Hematopoietic multipotent progenitor cell treated with erythropoietin and hydrocortisone succinate and interleukin-3 and kit ligand, for 15 days (in vitro differentiated cells): Measurements from ENCODE around the gene PDLIM5.
A peak's percentile ranks its signal among the peaks of the same experiment; 100 is the strongest.
"Not testable (repeated sequence)": the region's sequence is repeated elsewhere in the genome, so short reads cannot be mapped to it uniquely, and the experiment has no call there.

Source experiments
- DNase-seq: peaks from one replicate; pipeline ENCODE4 v3.0.0-alpha.2; 2015; ENCODE audit warnings: low spot score

The PDLIM5 gene

GRCh38 chr4:94598758-94599157, 147.0 kb downstream of the PDLIM5 start:
- DNase-seq, result no peak

GRCh38 chr4:94603170-94603747, 151.5 kb downstream of the PDLIM5 start:
- DNase-seq, result no peak

GRCh38 chr4:94605241-94605805, 153.6 kb downstream of the PDLIM5 start:
- DNase-seq, result no peak

GRCh38 chr4:94610145-94610544, 158.4 kb downstream of the PDLIM5 start:
- DNase-seq, result no peak

- DNase-seq, result no peak
These were observed 161.5 kb downstream of the PDLIM5 start for GRCh38 chr4:94613248-94613647.

DNA sequence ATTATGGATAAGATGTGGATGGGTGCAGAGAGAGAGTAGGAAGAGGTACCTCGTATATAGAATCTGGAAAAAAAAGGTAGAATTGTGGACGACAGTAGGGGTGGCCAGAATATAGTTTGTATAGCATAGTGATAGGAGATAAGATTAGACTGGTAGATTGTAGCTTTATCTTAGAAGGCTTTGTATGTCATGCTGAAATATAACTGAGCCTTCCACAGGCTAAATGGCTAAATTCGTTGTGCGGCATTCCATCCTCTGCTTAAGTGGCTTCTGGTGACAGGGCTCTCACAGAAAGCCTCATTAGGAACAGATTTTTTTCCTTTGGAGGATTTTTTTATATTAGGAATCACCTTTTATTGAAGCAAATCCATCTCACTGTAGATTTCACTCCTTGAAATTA, 163.7 kb downstream of the PDLIM5 start:
- DNase-seq, result no peak

DNA sequence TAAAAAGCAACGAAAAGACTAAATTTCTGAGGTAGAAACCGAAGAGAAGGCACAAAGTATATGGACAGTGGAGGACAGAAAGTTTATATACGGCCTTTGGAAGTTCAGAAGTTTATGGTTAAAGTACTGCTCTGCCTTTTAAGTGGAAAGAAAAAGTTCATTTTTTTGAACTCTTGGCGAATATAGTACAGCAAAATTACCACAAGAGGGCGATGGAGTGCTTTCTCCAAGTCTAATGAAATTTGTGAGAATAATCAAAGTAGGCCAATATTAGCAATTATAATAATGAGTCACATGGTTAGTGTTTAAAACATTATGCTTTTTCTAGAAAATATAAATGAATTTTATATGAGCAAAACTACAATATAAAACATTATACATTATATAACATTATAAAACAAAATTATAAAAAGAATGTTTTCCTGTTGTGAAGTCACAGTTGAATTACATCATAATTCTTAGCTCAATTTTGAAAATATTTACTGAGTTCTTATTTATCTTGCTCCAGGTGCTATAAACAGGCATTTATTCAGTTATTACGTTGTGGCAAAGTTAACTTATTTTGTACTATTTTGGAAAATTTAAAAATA, 169.8 kb downstream of the PDLIM5 start:
- peak; percentile 52 for DNase-seq

DNA sequence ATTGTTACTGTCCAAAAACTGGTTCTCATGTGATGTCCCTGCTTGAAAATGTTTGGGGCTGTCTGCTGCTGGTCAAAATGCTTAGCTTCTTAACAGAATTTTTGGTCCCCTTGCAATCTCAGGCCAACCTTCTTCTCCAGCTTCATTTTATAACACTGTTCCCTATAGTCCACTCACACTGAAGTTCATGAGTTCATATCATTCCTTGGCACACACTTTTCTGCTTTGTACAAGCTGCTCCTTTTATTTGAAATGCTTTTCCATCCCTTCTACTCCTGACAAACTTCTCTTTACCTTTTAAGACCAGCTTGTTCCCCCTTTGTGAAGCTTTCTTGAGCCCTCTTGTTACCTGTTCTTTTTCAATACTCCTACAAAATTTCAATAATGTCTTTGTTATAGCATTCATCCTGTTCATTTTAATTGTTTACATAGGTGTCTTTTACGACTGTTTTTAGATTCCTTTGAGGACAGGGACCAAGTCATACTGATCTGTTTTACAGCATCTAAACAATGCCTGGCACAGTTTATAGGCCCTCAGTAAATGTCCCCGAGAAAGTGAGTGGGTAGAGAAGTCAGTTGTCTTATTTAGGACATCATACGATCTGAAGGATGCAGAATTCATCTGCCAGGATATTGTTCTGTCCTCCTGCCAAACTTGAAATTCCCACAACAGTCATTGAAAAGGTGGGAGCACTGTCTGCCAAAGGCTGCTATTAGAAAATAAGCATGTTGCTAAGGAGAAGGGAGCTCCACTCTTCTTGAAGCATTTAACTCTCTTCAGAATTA, 171.6 kb downstream of the PDLIM5 start:
- DNase-seq, result no peak

- DNase-seq, result no peak
These were observed 175.2 kb downstream of the PDLIM5 start for GRCh38 chr4:94626942-94627341.

- DNase-seq, result not testable (repeated sequence)
These were observed 177.3 kb downstream of the PDLIM5 start for GRCh38 chr4:94629058-94629457.

- DNase-seq, result no peak
These were observed 178.1 kb downstream of the PDLIM5 start for GRCh38 chr4:94629837-94630236.

- no peak for DNase-seq
These were observed 182.5 kb downstream of the PDLIM5 start for GRCh38 chr4:94634271-94634670.

DNA sequence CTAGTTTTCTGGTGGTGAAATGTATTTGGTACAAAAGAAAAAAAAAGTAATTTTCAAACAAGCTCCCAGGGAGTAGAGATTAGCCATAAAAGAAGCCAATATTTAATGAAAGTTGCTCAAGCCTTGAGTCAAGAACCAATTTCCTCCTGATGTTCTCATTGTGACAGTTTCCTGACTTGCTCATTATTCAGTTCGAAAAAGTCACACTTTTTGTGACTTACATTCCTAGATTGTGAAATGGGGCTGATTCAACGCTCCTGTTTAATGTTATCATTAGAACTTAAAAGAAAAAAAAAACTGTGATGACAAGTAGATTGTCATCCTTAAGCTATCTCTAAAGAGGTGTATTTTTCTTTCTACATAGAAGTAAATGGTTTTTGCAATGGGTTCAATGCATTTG, 183.4 kb downstream of the PDLIM5 start:
- no peak for DNase-seq

DNA sequence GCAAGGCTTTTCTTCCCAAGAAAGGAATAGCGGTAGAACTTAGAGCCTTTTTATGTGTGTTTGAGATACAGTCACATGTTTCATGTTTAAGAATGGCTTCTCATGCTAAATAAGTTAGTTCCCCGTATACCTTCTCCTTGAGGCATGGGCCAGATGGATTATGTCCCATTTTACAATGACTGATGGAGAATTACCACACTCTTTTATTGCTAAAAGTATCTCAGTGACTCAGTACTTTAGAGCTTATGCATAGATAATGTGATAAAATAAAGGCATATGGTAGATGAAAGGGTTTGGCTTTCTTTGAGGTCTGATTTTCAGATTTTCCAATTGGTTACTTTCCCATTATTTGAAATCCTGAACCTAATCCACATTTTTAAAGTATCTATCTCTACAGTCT, 184.3 kb downstream of the PDLIM5 start:
- DNase-seq, result no peak

GRCh38 chr4:94639298-94639697, 187.6 kb downstream of the PDLIM5 start:
- no peak for DNase-seq

- DNase-seq, result no peak
These were observed 188.4 kb downstream of the PDLIM5 start for GRCh38 chr4:94640151-94640550.

- no peak for DNase-seq
These were observed 190.2 kb downstream of the PDLIM5 start for GRCh38 chr4:94641702-94642560.

- no peak for DNase-seq
These were observed 190.8 kb downstream of the PDLIM5 start for GRCh38 chr4:94642561-94642866.

GRCh38 chr4:94648699-94649098, 197.0 kb downstream of the PDLIM5 start:
- no peak for DNase-seq

- no peak for DNase-seq
These were observed 197.8 kb downstream of the PDLIM5 start for GRCh38 chr4:94649381-94650133.

DNA sequence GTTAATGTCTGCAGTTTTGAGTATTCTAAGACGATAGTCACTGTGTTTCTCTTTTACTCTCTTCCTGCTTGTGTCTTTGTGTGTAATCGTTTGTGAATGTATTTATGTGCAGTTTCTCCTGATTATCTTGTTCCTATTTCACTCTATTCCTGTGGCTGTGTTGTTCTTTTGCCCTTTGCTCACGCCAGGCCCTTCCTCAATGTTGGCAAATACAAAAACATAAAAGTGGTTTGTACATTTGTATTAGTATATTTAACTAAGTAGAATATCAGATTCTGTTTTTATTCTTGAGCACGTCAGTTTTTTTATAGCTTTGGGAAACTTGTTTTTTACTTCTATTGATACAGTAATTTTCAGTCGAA, 198.4 kb downstream of the PDLIM5 start:
- DNase-seq, result no peak

GRCh38 chr4:94650690-94651089, 198.9 kb downstream of the PDLIM5 start:
- DNase-seq, result no peak
